GM20431 (cell line): ENCODE results near the gene TMEM119.
"Not testable (repeated sequence)": the region's sequence is repeated elsewhere in the genome, so short reads cannot be mapped to it uniquely, and the experiment has no call there.

ENCODE experiments used
- in situ Hi-C: fragments of 300-500 bp; cut with MseI, MboI; formaldehyde crosslinking; loops from one replicate; pipeline ENCODE4 v1.15.0; 2020; ENCODE audit warnings: low sequenced_read_pairs; ENCODE audit not compliant: unreplicated experiment

The TMEM119 gene

DNA sequence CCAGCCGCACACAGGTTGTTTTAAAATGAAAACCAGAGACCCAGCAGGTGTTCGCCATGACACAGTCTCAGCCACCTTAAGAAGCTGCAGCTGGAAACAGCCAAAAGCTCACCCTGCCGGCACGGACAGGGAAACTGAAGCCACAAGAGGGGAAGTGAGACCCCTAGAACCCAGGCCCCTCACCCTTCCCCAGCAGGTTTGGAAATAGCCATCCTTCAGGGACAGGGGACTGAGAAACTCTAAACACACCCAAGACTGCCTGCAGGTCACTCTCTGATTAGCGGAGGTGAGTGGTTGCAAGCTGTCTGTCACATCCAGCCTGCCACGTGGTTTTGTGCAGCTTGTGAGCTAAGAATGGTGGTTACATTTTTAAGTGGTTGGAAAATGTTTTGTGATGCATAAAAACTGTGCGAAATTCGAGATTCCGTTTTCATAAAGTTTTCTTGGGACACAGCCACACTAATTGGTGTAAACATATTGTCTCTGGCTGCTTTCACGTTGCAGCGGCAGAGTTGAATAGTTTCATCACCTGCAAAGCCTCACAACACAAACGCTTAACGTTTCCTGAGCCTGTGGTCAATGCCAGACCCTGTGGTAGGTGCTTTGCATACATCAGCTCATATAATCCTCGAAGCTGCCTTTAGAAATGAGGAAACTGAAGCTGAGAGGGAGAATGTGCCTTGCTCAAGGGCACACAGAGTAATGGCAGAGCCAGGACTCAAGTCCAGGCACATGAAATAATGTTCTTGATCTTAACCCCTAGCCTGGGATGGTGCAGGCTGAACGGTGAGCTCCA, 37.5 kb upstream of the TMEM119 start:
- in situ Hi-C loops, result no loop called here

DNA sequence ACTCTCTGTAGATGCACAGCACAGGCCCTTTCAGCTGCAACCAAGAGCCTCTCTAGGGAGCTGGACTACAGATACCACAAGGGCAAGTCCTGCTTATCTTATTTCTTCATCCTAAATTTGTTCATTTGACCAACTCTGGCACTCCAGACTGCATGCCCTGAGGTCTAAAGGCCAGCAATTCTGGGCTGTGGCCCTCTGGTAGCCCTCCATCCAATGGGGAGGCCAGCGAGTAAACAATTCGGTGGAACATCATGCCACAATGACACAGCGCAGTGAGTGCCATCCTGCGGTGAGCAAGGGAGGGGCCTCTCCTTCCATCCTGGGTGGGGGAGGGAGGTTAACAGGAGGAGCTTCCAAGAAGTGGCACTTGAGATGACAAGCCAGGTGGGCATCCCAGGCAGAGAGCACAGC, 36.5 kb upstream of the TMEM119 start:
- in situ Hi-C loops, result no loop called here

DNA sequence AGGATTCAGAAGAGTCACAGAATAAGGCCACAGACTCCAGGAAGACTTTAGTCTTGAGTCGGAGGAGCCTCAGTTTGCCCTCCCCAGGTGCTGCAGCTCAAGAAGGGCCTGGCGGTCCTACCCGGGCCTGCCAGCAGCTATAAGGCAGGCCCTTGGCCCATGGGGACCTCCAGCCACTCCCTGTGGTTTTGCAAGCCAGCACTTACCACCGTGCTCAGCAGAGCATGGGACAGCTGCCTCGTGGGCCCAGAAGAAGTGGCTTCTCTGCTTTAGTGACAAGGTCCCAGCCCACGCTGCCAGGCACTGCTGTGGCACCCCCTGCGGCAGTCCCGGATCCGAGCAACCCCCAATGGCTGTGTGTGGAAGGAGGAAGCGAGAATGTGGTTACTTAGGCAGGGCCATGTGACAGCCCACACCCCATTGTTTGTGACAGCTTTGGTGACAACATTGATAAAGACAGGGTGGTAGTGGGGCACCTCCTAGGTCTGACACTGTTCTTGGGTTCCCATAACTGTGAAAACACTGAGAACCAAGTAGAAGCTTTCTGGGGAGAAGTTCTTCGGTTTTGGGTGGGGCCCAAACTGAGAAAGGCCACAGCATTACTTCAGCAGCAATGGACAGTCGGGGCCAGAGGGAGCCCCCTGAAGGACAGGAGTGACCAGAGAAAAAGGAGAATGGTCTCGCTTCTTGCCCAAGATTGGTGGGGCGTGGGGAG, 35.8 kb upstream of the TMEM119 start, which contains the start of gene SELPLG:
SELPLG (minus strand) TSS at position 361 of the 715 bp plus-strand sequence. CDS start 9,587 bp downstream, outside the sequence.
- in situ Hi-C loops, result no loop called here

DNA sequence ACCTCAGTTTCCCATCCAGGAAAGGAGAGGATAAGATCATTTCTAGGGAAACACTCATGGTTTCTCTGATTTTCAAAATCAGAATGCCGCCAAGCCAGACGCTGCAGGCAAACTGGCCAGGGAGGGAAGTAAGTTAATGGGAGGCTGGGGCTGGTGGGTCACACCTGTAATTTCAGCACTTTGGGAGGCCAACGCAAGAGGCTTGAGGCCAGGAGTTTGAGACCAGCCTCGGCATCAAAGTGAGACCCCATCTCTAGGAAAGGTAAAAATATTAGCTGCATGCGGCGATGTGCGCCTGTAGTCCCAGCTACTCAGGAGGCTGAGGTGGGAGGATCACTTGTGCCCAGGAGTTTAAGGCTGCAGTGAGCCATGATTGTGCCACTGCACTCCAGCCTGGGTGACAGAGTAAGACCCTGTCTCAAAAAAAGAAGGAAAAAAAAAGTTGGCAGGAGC, 35.2 kb upstream of the TMEM119 start:
- in situ Hi-C loops, result no loop called here

DNA sequence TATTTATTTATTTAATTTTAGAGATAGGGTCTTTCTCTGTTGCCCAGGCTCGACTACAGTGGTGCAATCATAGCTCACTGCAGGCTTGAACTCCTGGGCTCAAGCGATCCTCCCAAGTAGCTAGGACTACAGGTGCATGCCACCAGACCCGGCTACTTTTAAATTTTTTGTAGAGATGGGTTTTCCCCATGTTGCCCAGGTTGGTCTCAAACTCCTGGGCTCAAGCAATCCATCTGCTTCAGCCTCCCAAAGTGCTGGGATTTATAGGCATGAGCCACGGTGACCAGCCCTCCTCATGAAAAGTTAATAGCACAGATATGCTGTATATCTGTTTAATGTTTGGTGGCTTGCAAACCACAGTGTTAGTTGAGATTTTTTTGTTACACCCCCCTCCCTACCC, 33.4 kb upstream of the TMEM119 start:
- in situ Hi-C loops, result not testable (repeated sequence)

DNA sequence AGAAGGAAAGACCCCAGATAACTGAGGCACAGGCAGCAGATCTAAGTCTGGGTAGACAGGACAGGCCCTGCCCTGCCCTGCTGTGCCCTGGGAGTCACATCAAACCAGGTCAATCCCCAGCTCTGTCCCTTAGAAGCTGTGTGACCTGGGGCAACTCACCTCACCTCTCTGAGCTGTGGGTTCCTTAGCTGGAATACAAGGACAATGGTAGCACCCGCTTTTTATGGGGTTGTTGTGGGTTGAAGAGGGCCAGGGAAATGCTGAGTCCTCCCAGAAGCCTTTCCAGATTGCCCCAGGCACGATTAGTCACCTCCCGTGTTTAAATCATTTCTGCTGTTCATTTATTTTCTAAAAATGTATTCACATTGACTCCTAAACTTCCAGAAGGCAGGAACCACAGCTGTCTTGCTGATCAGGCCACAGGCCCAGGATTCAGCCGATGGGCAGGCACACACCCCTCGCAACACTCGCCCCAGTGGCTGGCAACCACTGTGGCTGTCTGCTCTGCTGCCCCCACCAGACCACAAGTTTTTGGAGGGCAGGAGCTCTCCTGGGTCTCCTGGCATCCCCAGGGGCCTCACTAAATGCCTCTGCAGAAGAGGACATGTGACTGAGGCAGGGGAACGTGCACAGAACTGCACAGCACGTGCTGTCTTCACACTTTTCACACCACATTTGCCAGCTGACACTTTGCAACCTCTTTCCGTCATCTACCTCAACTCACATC, 32.8 kb upstream of the TMEM119 start:
- in situ Hi-C loops, result no loop called here

DNA sequence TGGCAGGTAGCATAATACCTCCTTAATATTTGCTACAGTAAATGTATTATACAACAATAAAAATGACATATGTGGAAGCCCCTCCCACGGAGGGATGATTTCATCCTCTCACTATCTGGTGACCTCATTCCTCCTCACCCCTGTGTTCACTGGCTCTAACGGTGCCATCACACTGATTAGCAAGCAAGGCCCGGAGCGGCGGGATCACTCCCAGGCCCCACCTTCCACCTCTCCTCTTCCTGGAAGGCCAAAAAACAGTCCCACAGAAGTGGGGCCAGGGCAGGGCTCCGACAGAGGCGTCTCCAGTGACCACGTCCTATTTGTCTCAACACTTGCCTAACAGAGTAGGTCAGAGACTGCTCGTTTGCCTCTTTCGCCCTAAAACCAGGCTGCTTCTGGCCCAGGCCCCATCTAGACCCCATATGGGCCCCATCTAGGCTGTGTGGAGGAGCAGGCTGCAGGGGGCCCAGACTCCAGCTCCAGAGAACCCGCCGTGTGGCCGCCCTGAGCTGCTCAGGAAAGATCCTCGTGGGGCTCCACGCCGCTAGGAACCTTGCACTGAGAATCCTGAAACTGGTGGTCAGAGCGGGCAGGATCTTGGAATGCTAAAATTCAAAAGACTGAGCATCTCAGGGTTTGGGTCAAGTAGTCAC, 32.1 kb upstream of the TMEM119 start:
- in situ Hi-C loops, result no loop called here

DNA sequence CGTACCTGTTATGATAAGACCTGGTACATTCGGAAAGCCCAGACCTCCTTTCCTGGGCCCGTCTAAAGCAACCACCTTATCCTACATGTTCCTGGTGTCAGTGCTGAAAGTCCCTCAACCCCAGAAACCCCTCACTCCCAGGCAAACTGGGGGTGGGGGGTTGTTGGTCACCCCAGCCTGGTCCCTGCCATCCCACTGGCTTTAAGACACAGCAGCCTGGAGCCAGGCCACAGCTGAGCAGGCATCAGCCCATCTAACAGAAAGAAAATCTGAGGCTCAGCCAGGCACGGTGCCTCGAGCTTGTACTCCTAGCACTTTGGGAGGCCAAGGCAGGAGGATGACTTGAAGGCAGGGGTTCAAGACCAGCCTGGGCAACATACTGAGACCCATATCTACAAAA, 31.3 kb upstream of the TMEM119 start:
- in situ Hi-C loops, result no loop called here

DNA sequence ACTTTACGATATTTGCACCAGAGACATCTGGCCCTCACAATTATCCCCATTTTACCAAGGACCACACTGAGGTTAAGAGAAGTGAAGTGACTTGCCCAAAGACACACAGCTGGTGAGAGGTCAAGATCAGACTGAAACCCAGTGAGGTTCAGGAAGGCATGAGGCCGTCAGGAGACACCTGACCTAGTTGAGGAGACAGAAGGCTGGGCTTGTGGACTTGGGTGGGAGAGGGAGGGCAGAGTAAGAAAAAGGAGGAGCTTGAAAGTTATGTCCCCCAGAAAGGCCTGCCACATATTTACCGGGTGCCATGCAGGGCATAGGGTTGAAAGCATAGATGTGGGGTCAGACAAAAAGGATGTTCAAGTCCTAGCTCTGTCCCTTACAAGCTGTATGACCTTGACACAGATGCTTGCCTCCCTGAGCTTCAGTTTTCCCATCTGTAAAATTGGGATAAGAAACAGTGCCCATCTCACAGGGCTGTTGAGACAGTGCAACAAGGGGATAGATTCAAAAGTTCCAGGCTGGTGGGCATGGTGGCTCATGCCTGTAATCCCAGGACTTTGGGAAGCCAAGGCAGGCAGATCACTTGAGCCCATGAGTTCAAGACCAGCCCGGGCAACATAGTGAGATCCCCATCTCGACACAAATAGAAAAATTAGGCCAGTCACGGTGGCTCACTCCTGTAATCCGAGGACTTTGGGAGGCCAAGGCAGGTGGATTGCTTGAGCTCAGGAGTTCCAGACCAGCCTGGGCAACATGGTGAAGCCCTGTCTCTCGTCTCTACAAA, 29.4 kb upstream of the TMEM119 start:
- in situ Hi-C loops, result no loop called here

DNA sequence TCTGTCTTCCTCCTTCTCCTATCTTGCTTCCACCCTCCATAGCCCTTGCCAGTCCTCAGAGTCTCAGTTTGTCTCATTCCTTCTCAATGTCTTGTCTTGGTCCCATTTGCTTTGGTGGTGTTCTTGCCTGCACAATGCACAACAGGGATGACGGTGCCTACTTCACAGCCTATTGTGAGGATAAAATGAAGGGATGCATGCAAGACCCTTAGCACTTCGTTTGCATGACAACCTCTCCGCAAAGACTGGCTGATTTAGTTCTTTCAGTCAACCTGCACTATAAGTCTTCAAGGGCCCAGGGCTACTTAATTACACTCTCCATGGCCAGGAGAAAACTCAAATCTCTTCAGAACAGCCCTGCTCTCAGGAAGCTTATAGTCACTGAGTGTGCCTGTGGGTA, 27.3 kb upstream of the TMEM119 start:
- in situ Hi-C loops, result no loop called here

DNA sequence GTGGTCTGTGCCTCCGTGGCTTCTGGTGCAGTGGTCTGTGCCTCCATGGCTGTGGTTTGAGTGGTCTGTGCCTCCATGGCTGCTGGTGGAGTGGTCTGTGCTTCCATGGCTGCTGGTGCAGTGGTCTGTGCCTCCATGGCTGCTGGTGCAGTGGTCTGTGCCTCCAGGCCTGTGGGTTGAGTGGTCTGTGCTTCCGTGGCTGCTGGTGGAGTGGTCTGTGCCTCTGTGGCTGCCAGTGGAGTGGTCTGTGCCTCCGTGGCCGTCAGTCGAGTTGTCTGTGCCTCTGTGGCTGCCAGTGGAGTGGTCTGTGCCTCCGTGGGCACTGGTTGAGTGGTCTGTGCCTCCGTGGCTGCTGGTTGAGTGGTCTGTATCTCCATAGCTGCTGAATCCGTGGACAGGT, 25.7 kb upstream of the TMEM119 start:
- in situ Hi-C loops, result no loop called here

DNA sequence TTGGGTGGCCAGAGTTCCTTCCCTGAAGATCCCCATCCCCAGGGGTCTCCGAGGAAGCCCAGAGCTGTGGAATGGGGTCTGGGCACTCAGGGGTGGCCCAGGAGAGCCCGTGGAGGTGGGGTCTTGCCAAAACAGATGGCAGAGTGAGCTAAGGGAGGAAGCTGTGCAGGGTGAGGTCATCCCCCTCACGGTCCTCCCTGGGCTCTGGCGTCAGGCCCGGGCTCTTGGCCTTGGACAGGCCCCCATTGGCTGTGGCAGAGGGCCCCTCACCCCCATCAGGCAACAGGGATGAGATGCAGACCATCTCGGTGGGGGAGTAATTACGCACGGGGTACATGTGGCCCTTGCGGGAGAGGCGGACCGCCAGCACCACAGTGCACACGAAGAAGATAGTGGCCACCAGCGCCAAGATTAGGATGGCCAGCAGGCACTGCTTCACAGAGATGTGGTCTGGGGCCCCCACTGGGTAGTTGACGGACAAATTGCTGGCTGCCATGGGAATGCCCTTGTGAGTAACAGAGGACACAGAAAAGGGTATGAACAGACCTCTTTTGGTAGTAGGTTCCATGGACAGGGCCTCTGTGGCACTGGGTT, 25.1 kb upstream of the TMEM119 start:
- in situ Hi-C loops, result no loop called here

DNA sequence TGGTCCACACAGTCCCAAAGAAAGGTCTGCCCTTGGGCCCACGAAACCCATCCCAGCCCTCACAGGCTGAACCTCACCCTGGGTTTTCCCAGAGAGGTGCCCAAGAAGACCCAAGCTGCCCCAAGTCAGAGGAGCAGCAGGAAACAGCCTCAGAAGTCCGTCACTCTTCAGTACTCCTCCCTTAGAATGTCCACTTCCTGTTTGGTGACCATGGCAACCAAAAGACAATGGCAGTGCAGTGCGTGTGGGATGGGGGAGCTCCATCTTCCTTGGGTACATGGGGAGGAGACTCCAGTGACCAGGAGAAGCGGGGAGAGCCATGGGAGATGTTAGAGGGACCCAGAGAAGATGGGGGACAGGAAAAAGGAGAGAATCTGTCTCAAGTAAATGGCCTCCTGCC, 24.5 kb upstream of the TMEM119 start:
- in situ Hi-C loops, result no loop called here

DNA sequence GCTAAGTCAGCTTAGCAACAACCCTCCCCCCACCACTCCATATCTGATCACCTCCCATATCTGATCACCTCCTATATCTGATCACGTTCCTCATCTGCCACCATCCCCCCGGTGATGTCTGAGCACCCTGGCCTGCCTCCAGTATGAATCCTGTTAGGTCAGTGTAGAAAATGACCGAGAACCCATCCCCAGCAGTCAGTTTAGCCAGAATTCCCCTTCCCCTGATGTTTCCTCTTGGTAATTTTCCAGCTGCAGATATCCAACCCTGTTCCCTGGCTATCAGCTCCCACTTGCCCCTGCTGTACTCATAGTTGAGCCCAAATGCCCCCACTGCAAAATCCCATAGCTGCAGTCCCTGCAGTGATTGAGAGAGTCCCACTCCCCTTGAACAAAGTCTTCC, 23.3 kb upstream of the TMEM119 start:
- in situ Hi-C loops, result no loop called here

DNA sequence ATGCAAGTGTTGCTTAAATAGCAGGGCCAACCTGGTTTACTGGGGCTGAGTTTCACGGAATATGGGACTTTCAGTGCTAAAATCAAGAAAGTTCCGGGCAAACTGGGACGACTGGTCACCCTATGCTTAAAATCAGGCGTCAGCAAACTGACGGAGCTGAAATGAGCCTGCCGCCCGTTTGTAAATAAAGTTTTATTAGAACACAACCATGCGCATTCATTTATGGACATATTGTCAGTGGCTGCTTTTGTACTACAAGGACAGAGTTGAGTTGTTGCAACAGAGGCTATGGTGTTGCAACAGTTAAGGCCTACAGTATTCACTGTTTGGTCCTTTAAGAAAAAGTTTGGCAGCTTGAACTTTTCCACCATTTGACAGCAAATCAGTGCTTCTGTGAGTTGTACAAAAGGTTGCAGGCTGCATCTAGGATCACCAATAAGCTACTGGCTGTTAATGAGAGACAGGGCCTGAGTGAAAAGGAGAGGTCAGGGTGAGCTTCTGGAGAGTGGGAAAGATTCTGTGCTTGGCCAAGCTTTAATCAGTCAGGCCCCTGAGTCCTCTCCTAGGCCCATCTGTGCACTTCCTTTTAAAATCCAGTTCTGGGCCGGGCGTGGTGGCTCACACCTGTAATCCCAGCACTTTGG, 22.5 kb upstream of the TMEM119 start:
- in situ Hi-C loops, result no loop called here

DNA sequence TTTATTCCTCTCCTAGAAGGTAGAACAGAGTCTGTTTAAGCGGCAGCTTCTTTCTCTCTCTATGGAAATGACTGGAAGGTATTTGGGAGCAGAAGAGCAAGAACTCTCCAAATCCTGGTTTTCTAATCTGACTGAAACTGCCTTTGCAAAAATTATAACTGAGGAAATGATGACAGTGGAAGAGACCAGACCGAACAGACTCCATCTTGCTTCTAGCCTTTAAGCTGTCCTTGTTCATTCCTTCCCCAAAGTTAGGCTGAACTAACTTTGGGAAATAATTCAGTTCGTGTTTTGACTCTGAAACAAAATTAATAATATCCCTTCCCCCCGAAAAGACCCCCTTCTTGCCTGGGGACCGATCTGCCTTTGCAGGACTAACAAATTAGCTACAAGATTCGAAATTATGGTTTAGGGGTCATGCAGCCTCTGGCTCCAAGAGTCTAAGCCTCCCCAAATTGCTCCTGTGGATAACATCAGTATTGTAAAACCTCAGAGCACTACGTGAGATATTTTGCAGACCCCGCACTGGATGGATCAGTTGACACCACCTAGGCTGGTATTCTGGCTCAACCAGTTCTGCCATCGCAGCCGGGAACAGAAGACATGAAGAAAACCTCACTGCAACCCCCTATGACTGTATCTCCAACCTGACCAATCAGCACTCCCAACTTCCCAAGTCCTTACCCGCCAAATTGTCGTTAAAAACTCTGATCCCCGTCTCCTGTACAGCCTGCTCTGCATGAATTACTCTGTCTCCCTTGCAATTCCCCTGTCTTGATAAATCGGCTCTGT, 21.7 kb upstream of the TMEM119 start:
- in situ Hi-C loops, result loop anchor here (10.0 kb wide), 1 partner anchor 55 kb away; the partner anchor contains the start of genes ISCU and SART3

DNA sequence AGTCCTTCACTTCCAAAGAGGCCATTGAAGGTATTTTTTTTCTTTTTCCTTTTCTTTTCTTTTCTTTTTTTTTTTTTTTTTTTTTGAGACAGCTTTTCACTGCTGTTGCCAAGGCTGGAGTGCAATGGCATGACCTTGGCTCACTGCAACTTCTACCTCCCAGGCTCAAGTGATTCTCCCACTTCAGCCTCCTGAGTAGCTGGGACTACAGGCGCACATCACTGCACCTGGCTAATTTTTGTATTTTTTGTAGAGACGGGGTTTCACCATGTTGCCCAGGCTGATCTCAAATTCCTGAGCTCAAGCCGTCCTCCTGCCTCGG, 21.0 kb upstream of the TMEM119 start:
- in situ Hi-C loops, result loop anchor here (10.0 kb wide), 1 partner anchor 54 kb away; the partner anchor contains the start of genes ISCU and SART3
